Heart right ventricle (tissue), 16 donors: Measurements from ENCODE around the gene RBPMS2. TPM values are rescaled to one million over a fixed set of nuclear protein-coding genes. Genes with fewer than 3 reads are reported as not detected.

Source experiments
- ATAC-seq, 8 donors: fragments of 200-7000 bp; cut with Tn5 transposase; one replicate each; pipeline ENCODE4 v1.9.1; 2020; ENCODE audit warnings: mild to moderate bottlenecking in 8 of 8, moderate library complexity in 8 of 8, moderate number of reproducible peaks in 1 of 8
- DNase-seq, 2 donors: peaks; one replicate each; pipeline ENCODE4 v3.0.0-alpha.2; 2020
- H3K27ac ChIP-seq, 10 donors: fragments of 200-600 bp; sonication (generic) in 2 of 10; one replicate each; pipeline versions ENCODE4 v1.5.0 to v1.8.0; 2020 to 2022; ENCODE audit warnings: mild to moderate bottlenecking in 3 of 10
- H3K27me3 ChIP-seq, 7 donors: fragments of 200-600 bp; one replicate each; pipeline ENCODE4 v1.8.0; 2021 to 2022; ENCODE audit warnings: mild to moderate bottlenecking in 2 of 7
- H3K36me3 ChIP-seq, 9 donors: fragments of 200-600 bp; sonication (generic) in 1 of 9; one replicate each; pipeline versions ENCODE4 v1.5.0 to v1.8.0; 2020 to 2022; ENCODE audit warnings: mild to moderate bottlenecking in 2 of 9
- H3K4me1 ChIP-seq, 9 donors: fragments of 200-600 bp; sonication (generic) in 1 of 9; one replicate each; pipeline versions ENCODE4 v1.5.0 to v1.8.0; 2020 to 2022; ENCODE audit warnings: mild to moderate bottlenecking in 4 of 9
- H3K4me3 ChIP-seq, 10 donors: fragments of 200-600 bp; sonication (generic) in 2 of 10; one replicate each; pipeline versions ENCODE4 v1.5.0 to v1.8.0; 2020 to 2022; ENCODE audit warnings: mild to moderate bottlenecking in 7 of 10, moderate library complexity in 2 of 10
- H3K9me3 ChIP-seq, 11 donors: fragments of 200-600 bp in 10 of 11; sonication (generic) in 2 of 11; one replicate each; pipeline versions ENCODE4 v1.5.0 to v1.8.0; 2013 to 2022; ENCODE audit warnings: mild to moderate bottlenecking in 2 of 11, control low read depth in 1 of 11, moderate library complexity in 1 of 11
- CTCF ChIP-seq, 9 donors: fragments of 200-600 bp; sonication (generic) in 2 of 9; IDR thresholded peaks; one replicate each; pipeline versions ENCODE4 v1.5.0 to v1.8.0; 2021 to 2022; ENCODE audit warnings: antibody characterized with exemption in 9 of 9, mild to moderate bottlenecking in 5 of 9, moderate library complexity in 1 of 9
- WGBS, 2 donors: extraction: QIAGEN DNeasy Blood & Tissue Kit; methylation state at CpG; one replicate each; pipeline ENCODE4 v1.1.7; 2013; ENCODE audit warnings: inconsistent platforms in 1 of 2; 5-methylcytosine and 5-hydroxymethylcytosine counted together
- intact Hi-C, 10 donors: fragments of 100-400 bp; cut with DNase I; formaldehyde crosslinking; loops; one replicate each; pipeline versions ENCODE4 v1.11.1 to v1.14.2; 2022
- polyA plus RNA-seq, 2 donors: library from polyadenylated mRNA; stranded (reverse); fragments of 200-250 nt; gene quantifications; one replicate each; pipeline ENCODE4 v1.2.3, GENCODE V29; 2013
- total RNA-seq, 10 donors: library from RNA; stranded (reverse); fragmentation: NEBNext Ultra II Directional in 3 of 10; extraction: Animal tissue kit (Norgen Biotek cat#: 25700) in 3 of 10; gene quantifications; one replicate each; pipeline versions ENCODE4 v1.2.1 to v1.2.4, GENCODE V29; 2021 to 2023
- donor health status: Arrhythmogenic right ventricular cardiomyopathy.
- donor health status: ischemic (EF 13 %, LVEDD 7.1; RV severe dilation, severe dysfunction).
- donor health status: healthy with polysubstance abuse.
- donor health status: DM: no; HTN: yes; CAD: no.
- donor health status: DM: no; HTN: no; CAD: no.
- donor health status: ischemic (EF 25% LVEDD 6.9; RV normal size, moderate dysfunction).
- donor health status: ischemic (EF 25% LVEDD 5.7; RV mildly dilated, moderate dysfunction).
- donor health status: healthy.
- donor health status: DM: yes; HTN: yes; CAD: no.
- donor health status: Ischemic cardiomyopathy.
- donor health status: ischemic (EF 35%, LVEDD 5.7; RV mildly dilated, moderate dysfunction).
- donor health status: nonischemic (EF 11% LVEDD 7.7; RV severe dilation, severe dysfunction).
- donor health status: DM: yes; HTN: yes; CAD: no.
- donor health status: PGD.
- donor health status: ischemic (EF 29% LVEDD 5.4; RV normal size, mild dysfunction).
- donor health status: nonischemic (EF 23%, LVEDD 6.1; RV moderate dilation, normal function).

The RBPMS2 gene
- total and polyA plus RNA-seq, 12 donors: 177 to 310 (median 213) TPM

DNA sequence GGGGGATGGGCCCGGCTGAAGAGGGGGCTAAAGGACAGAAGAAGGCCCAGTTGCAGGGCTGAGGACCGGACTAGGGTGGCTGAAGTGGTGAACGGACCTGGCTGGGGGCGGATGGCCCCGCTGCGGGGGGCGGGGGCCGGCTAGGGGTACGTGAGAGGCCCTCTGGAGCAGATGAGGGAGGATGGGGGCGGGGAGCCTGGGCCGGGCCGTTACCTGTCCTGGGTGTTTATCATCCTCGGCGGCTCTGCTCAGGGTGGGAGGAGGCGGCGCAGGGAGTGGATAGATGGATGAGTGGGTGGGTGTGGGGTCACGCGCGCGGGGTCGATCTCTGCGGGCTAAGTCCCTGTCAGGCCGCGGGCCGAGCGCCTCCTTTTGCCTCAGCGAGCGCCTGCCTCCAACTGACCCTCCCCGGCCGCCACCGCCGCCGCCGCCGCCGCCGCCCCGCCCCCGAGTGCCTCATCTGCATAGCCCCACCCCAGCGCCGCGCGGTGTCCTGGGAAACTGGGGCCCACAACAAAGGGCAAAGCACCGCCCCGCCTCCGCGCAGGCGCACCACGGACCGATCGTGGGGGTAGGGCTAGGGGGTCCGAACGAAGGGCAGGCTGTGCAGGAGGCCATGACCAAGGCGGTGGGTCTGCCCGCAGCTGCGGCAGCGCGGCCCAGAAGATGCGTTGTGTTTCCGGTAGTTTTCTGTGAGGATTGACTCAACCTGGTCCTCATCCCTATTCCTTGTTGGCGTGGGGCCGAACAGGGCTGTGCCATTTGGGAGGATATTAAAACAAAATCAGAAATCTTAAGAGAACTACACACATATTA is 72.4 kb downstream of the RBPMS2 start:
- WGBS, 2 donors: 1% methylated on average over 49 to 62 of the region's 62 CpGs
- ATAC-seq: peak; percentile 93 to 97 (median 95)
- H3K4me3 ChIP-seq: peak overlapping the region; percentile 63 to 96 (median 88)
- TF ChIP-seq CTCF (IDR thresholded peaks at IDR 0.05): peak in 2 of 9 donors; percentile 4 to 19
- peaks cover 0 to 15% (median 0%) of the 10 kb centered on the region in 9 donors for H3K36me3 ChIP-seq
- H3K27ac ChIP-seq: peak overlapping the region; percentile 46 to 97 (median 90)
- no peaks in the 10 kb centered on the region for H3K9me3 ChIP-seq
- no peaks in the 10 kb centered on the region for H3K27me3 ChIP-seq
- peaks cover 27 to 53% (median 49%) of the 10 kb centered on the region in 9 donors for H3K4me1 ChIP-seq
- intact Hi-C loops: loop anchor here in 2 of 10 donors (2.0 kb wide), 2 partner anchors 14 to 72 kb away; partner anchors contain the start of gene RBPMS2 (in 1 of the 2)
- DNase-seq: peak; percentile 98 to 99

- H3K9me3 ChIP-seq: no peaks in the 10 kb centered on the region
- 32 to 37% methylated on average over 5 of the region's 5 CpGs for WGBS, 2 donors
- no peak for TF ChIP-seq CTCF (IDR thresholded peaks at IDR 0.05)
- DNase-seq (no peak), ATAC-seq (no peak)
- H3K4me1 ChIP-seq: peaks cover 27 to 67% (median 63%) of the 10 kb centered on the region in 9 donors
- peaks cover 0 to 19% (median 0%) of the 10 kb centered on the region in 9 donors for H3K36me3 ChIP-seq
- H3K27ac ChIP-seq: peak overlapping the region in 8 of 10 donors; percentile 61 to 97 (median 92)
- intact Hi-C loops: loop anchor here in 2 of 10 donors (2.0 kb wide), 2 partner anchors 15 to 73 kb away; partner anchors contain the start of gene RBPMS2 (in 1 of the 2)
- peak overlapping the region in 9 of 10 donors; percentile 77 to 96 (median 89) for H3K4me3 ChIP-seq
- H3K27me3 ChIP-seq: no peaks in the 10 kb centered on the region
These were observed 73.8 kb downstream of the RBPMS2 start for GRCh38 chr15:64701482-64702184.

DNA sequence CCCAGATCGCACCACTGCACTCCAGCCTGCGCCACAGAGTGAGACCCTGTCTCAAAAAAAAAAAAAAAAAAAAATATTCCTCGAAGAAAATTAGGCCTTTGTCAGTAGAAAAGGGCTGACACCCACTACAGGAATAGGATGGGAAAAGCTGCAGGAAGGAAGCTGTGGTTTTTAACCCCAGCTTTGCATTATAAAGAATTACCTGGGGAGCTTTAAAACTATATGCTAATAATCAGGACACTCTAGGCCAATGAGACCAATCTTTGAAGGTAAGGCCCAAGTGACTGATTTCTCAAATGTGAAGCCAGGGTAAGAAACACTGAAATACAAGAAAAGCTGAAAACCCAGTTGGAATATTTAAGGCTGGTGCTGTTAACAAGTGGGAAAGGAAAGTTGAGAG is 74.3 kb downstream of the RBPMS2 start:
- intact Hi-C loops: no loop called here
- Histone ChIP-seq H3K4me1 (peaks cover 27 to 73% (median 69%) of the 10 kb centered on the region in 9 donors), H3K27ac (peak overlapping the region in 9 of 10 donors; percentile 61 to 97 (median 91)), H3K9me3 (no peaks in the 10 kb centered on the region), H3K4me3 (peak overlapping the region in 8 of 10 donors; percentile 77 to 96 (median 90)), H3K27me3 (no peaks in the 10 kb centered on the region), H3K36me3 (peaks cover 0 to 22% (median 0%) of the 10 kb centered on the region in 9 donors)
- ATAC-seq (no peak), DNase-seq (no peak)
- no peak for TF ChIP-seq CTCF (IDR thresholded peaks at IDR 0.05)
- 38 to 58% methylated on average over 3 of the region's 3 CpGs for WGBS, 2 donors
